HG03432 (cell line): Measurements from ENCODE around the gene ZNF32.

Experiments
- ATAC-seq: cut with Tn5 transposase; IDR thresholded peaks from one replicate; pipeline ENCODE4 v1.9.1; 2021; ENCODE audit warnings: mild to moderate bottlenecking, moderate library complexity; ENCODE audit not compliant: unreplicated experiment

The ZNF32 gene

GRCh38 chr10:43681220-43681619, 32.5 kb upstream of the ZNF32 start:
- ATAC-seq, result no peak

- ATAC-seq, result no peak
Measured at GRCh38 chr10:43680035-43680434, 31.4 kb upstream of the ZNF32 start.

GRCh38 chr10:43679509-43679908, 30.8 kb upstream of the ZNF32 start:
- no peak for ATAC-seq

- no peak for ATAC-seq
Measured at GRCh38 chr10:43678654-43679053, 30.0 kb upstream of the ZNF32 start.

- no peak for ATAC-seq
Measured at GRCh38 chr10:43676901-43677300, 28.2 kb upstream of the ZNF32 start.

GRCh38 chr10:43676331-43676730, 27.6 kb upstream of the ZNF32 start:
- ATAC-seq, result no peak

GRCh38 chr10:43674553-43675210, 26.0 kb upstream of the ZNF32 start:
- no peak for ATAC-seq

GRCh38 chr10:43673471-43673870, 24.8 kb upstream of the ZNF32 start:
- ATAC-seq, result no peak

- ATAC-seq, result peak; percentile 67
Measured at GRCh38 chr10:43671659-43672531, 23.2 kb upstream of the ZNF32 start.

GRCh38 chr10:43669386-43669785, 20.7 kb upstream of the ZNF32 start:
- no peak for ATAC-seq

GRCh38 chr10:43667761-43668386, 19.2 kb upstream of the ZNF32 start:
- no peak for ATAC-seq

GRCh38 chr10:43667317-43667731, 18.6 kb upstream of the ZNF32 start:
- ATAC-seq, result no peak

- no peak for ATAC-seq
Measured at GRCh38 chr10:43666552-43666951, 17.9 kb upstream of the ZNF32 start.

GRCh38 chr10:43665054-43665453, 16.4 kb upstream of the ZNF32 start:
- ATAC-seq, result no peak

GRCh38 chr10:43658227-43658626, 9.5 kb upstream of the ZNF32 start:
- no peak for ATAC-seq

- ATAC-seq, result no peak
Measured at GRCh38 chr10:43655311-43655710, 6.6 kb upstream of the ZNF32 start.

GRCh38 chr10:43653746-43654145, 5.1 kb upstream of the ZNF32 start:
- no peak for ATAC-seq

- ATAC-seq, result peak; percentile 0
Measured at GRCh38 chr10:43649185-43649523, 473 bp upstream of the ZNF32 start.

GRCh38 chr10:43648095-43648397, 635 bp downstream of the ZNF32 start:
- no peak for ATAC-seq

GRCh38 chr10:43647576-43647975, 1.1 kb downstream of the ZNF32 start:
- ATAC-seq, result no peak

GRCh38 chr10:43645866-43646265, 2.8 kb downstream of the ZNF32 start:
- ATAC-seq, result no peak

- ATAC-seq, result no peak
Measured at GRCh38 chr10:43644252-43644651, 4.4 kb downstream of the ZNF32 start.
